GM23338 (cell line): ENCODE measurements around the gene DNAJB2. TPM values are rescaled to one million over a fixed set of nuclear protein-coding genes. Genes with fewer than 3 reads are reported as not detected.

Experiments
- ATAC-seq: fragments of 200-7000 bp; cut with Tn5 transposase; 3 replicates; pipeline ENCODE4 v1.9.1; 2020
- DNase-seq: peaks from one replicate; pipeline ENCODE4 v3.0.0-alpha.2; 2015; ENCODE audit warnings: low spot score
- H2AFZ ChIP-seq: fragments of 200-600 bp; sonication (generic); 2 replicates; pipeline ENCODE4 v1.8.0; 2016; ENCODE audit warnings: antibody characterized with exemption, mild to moderate bottlenecking, moderate library complexity
- H3F3A ChIP-seq: fragments of 200-600 bp; sonication (generic); replicated peaks from 2 replicates; pipeline ENCODE4 v1.8.0; 2017; ENCODE audit warnings: antibody characterized with exemption, mixed run types, low read depth
- H3K27ac ChIP-seq: fragments of 200-600 bp; sonication (generic); 2 replicates; pipeline ENCODE4 v1.6.1; 2016; ENCODE audit warnings: low read depth
- H3K27me3 ChIP-seq: fragments of 200-600 bp; sonication (generic); 2 replicates; pipeline ENCODE4 v1.8.0; 2016; ENCODE audit warnings: mild to moderate bottlenecking, mixed run types, moderate library complexity; ENCODE audit not compliant: insufficient read depth
- H3K36me3 ChIP-seq: fragments of 200-600 bp; sonication (generic); 2 replicates; pipeline ENCODE4 v1.8.0; 2016; ENCODE audit warnings: mild to moderate bottlenecking; ENCODE audit not compliant: insufficient read depth
- H3K4me1 ChIP-seq: fragments of 200-600 bp; sonication (generic); 2 replicates; pipeline ENCODE4 v1.8.0; 2016; ENCODE audit warnings: mild to moderate bottlenecking, moderate library complexity; ENCODE audit not compliant: insufficient read depth
- H3K4me2 ChIP-seq: fragments of 200-600 bp; sonication (generic); 2 replicates; pipeline ENCODE4 v1.7.1; 2017; ENCODE audit warnings: mixed run types
- H3K4me3 ChIP-seq: fragments of 200-600 bp; sonication (generic); 2 replicates; pipeline ENCODE4 v1.6.1; 2016; ENCODE audit warnings: mixed run types
- H3K79me2 ChIP-seq: fragments of 200-600 bp; sonication (generic); replicated peaks from 2 replicates; pipeline ENCODE4 v1.8.0; 2017; ENCODE audit warnings: mild to moderate bottlenecking; ENCODE audit not compliant: insufficient read depth
- H3K9me2 ChIP-seq: fragments of 200-600 bp; sonication (generic); 2 replicates; pipeline ENCODE4 v1.8.0; 2017; ENCODE audit not compliant: insufficient read depth
- H4K20me1 ChIP-seq: fragments of 200-600 bp; sonication (generic); replicated peaks from 2 replicates; pipeline ENCODE4 v1.8.0; 2017; ENCODE audit warnings: mild to moderate bottlenecking; ENCODE audit not compliant: insufficient read depth
- H3K27ac Mint-ChIP-seq: 2 replicates; pipeline ENCODE4 v1.8.0; 2020; ENCODE audit warnings: inconsistent platforms, mild to moderate bottlenecking, moderate library complexity, mixed read lengths
- H3K27me3 Mint-ChIP-seq: 3 replicates; pipeline ENCODE4 v1.8.0; 2022; ENCODE audit warnings: low read depth, mild to moderate bottlenecking, moderate library complexity, mixed read lengths, inconsistent platforms; ENCODE audit not compliant: insufficient read depth, poor library complexity
- H3K36me3 Mint-ChIP-seq: 3 replicates; pipeline ENCODE4 v1.8.0; 2021; ENCODE audit warnings: low read depth, mild to moderate bottlenecking, inconsistent platforms, moderate library complexity, mixed read lengths
- H3K4me1 Mint-ChIP-seq: 3 replicates; pipeline ENCODE4 v1.8.0; 2020; ENCODE audit warnings: mild to moderate bottlenecking, inconsistent platforms, mixed read lengths
- H3K4me3 Mint-ChIP-seq: 3 replicates; pipeline ENCODE4 v1.8.0; 2021; ENCODE audit warnings: moderate library complexity, mild to moderate bottlenecking, inconsistent platforms, mixed read lengths
- H3K9me3 Mint-ChIP-seq: 3 replicates; pipeline ENCODE4 v1.8.0; 2020; ENCODE audit warnings: moderate library complexity, mild to moderate bottlenecking, inconsistent platforms, mixed read lengths
- CREB1 ChIP-seq: fragments of 250-450 bp; sonication (Bioruptor Pico); IDR thresholded peaks from 2 replicates; pipeline ENCODE4 v1.5.0; 2020; ENCODE audit warnings: low read depth, mild to moderate bottlenecking, moderate library complexity
- CTCF ChIP-seq, 2 experiments: fragments of 200-600 bp in 1 of 2; sonication (generic) in 1 of 2; conservative IDR thresholded peaks; 2 replicates each; pipeline versions ENCODE4 v1.5.1 to v1.6.1; 2016 to 2017; ENCODE audit warnings: antibody characterized with exemption in 2 of 2, low read depth in 2 of 2, mild to moderate bottlenecking in 2 of 2, moderate library complexity in 1 of 2
- ETS1 ChIP-seq: IDR thresholded peaks from 2 replicates; pipeline ENCODE4 v1.6.1; 2016; ENCODE audit warnings: antibody characterized with exemption
- EZH2 ChIP-seq: fragments of 200-600 bp; sonication (generic); IDR thresholded peaks from one replicate; pipeline ENCODE4 v1.8.0; 2017; ENCODE audit warnings: antibody characterized with exemption, mild to moderate bottlenecking, low read depth; ENCODE audit not compliant: unreplicated experiment
- EZH2phosphoT487 ChIP-seq: fragments of 200-600 bp; sonication (generic); IDR thresholded peaks from one replicate; pipeline ENCODE4 v1.8.1; 2018; ENCODE audit warnings: antibody characterized with exemption; ENCODE audit not compliant: unreplicated experiment
- JUNB ChIP-seq: IDR thresholded peaks from one replicate; pipeline ENCODE4 v1.6.1; 2016; ENCODE audit warnings: antibody characterized with exemption; ENCODE audit not compliant: unreplicated experiment
- NANOG ChIP-seq: IDR thresholded peaks from 2 replicates; pipeline ENCODE4 v1.6.1; 2016; ENCODE audit warnings: antibody characterized with exemption, borderline replicate concordance
- POLR2AphosphoS5 ChIP-seq: IDR thresholded peaks from 2 replicates; pipeline ENCODE4 v1.6.1; 2016; ENCODE audit warnings: antibody characterized with exemption, low read depth
- REST ChIP-seq: IDR thresholded peaks from one replicate; pipeline ENCODE4 v1.6.1; 2018; ENCODE audit warnings: antibody characterized with exemption; ENCODE audit not compliant: unreplicated experiment
- STAT1 ChIP-seq: IDR thresholded peaks from one replicate; pipeline ENCODE4 v1.6.1; 2016; ENCODE audit warnings: antibody characterized with exemption; ENCODE audit not compliant: unreplicated experiment
- ZNF114 ChIP-seq: fragments of 250-450 bp; sonication (Bioruptor Pico); IDR thresholded peaks from 2 replicates; pipeline ENCODE4 v1.5.0; 2020; ENCODE audit warnings: mild to moderate bottlenecking, moderate library complexity
- ZNF331 ChIP-seq: fragments of 250-450 bp; sonication (Bioruptor Pico); IDR thresholded peaks from 2 replicates; pipeline ENCODE4 v1.5.0; 2020; ENCODE audit warnings: low read depth, mild to moderate bottlenecking, moderate library complexity
- ZNF462 ChIP-seq: fragments of 250-450 bp; sonication (Bioruptor Pico); IDR thresholded peaks from 2 replicates; pipeline ENCODE4 v1.5.0; 2020; ENCODE audit warnings: mild to moderate bottlenecking, moderate library complexity
- polyA plus RNA-seq: library from polyadenylated mRNA; unstranded; fragments of >200 nt; fragmentation: Nextera tagmentation; extraction: Ambion mirVana; gene quantifications from 2 replicates; pipeline ENCODE4 v1.2.1, GENCODE V29; 2016
- total RNA-seq: library from RNA; depleted of rRNA; stranded (reverse); fragments of >200 nt; shearing (Covaris generic); gene quantifications from 2 replicates; pipeline ENCODE4 v1.2.3, GENCODE V29; 2014

The DNAJB2 gene
- total and polyA plus RNA-seq, 2 experiments from 2014 or later = 6.4 to 25.9 TPM

- ATAC-seq (no peak), DNase-seq (no peak)
- Histone ChIP-seq H3K79me2 (no peaks in the 10 kb centered on the region), H3K4me2 (no peak overlapping the region; the same call in 1 of the 2 replicates), H3K27ac (no peak overlapping the region), H3F3A (peaks cover 5% of the 10 kb centered on the region; the same call in 1 of the 2 replicates), H3K36me3 (no peaks in the 10 kb centered on the region), H2AFZ (peak overlapping the region; percentile 96; the same call in 1 of the 2 replicates), H3K4me3 (no peak overlapping the region), H3K4me1 (peaks cover 6% of the 10 kb centered on the region; the same call in 1 of the 2 replicates), H3K27me3 (peaks cover 12% of the 10 kb centered on the region), H3K9me2 (no peaks in the 10 kb centered on the region), H4K20me1 (no peaks in the 10 kb centered on the region)
- H3K4me1 Mint-ChIP-seq = peaks cover 12% of the 10 kb centered on the region
- H3K9me3 Mint-ChIP-seq = no peaks in the 10 kb centered on the region; the same call in 2 of the 3 replicates
- H3K36me3 Mint-ChIP-seq = no peaks in the 10 kb centered on the region; the same call in 2 of the 3 replicates
- H3K4me3 Mint-ChIP-seq = no peak overlapping the region; the same call in 2 of the 3 replicates
- no peak for TF ChIP-seq ETS1
- no peak for TF ChIP-seq EZH2phosphoT487
- no peak for TF ChIP-seq JUNB
- TF ChIP-seq ZNF331 (CRISPR knock-in tag) = no peak
- no peak for TF ChIP-seq EZH2
- no peak for TF ChIP-seq CREB1 (CRISPR knock-in tag)
- TF ChIP-seq NANOG = no peak
- no peak for TF ChIP-seq REST
- no peak for TF ChIP-seq CTCF (conservative IDR thresholded peaks at IDR 0.05; ENCODE audit: low read depth in 2 of 2)
- TF ChIP-seq POLR2AphosphoS5 = no peak
- TF ChIP-seq STAT1 = no peak
- TF ChIP-seq ZNF462 (CRISPR knock-in tag) = no peak
- TF ChIP-seq ZNF114 (CRISPR knock-in tag) = no peak
- H3K27me3 Mint-ChIP-seq = peaks cover 29% of the 10 kb centered on the region
- H3K27ac Mint-ChIP-seq = no peak overlapping the region
These were observed 20.2 kb downstream of the DNAJB2 start for GRCh38 chr2:219299372-219299760.
